CD4-positive, alpha-beta T cell treated with Interleukin-12 subunit alpha and Interleukin-12 subunit beta, for 1 hour (primary cell): Measurements from ENCODE around the gene KIF19.

Experiments used
- DNase-seq: peaks from one replicate; pipeline ENCODE4 v3.0.0-alpha.2; 2020

KIF19 gene

DNA sequence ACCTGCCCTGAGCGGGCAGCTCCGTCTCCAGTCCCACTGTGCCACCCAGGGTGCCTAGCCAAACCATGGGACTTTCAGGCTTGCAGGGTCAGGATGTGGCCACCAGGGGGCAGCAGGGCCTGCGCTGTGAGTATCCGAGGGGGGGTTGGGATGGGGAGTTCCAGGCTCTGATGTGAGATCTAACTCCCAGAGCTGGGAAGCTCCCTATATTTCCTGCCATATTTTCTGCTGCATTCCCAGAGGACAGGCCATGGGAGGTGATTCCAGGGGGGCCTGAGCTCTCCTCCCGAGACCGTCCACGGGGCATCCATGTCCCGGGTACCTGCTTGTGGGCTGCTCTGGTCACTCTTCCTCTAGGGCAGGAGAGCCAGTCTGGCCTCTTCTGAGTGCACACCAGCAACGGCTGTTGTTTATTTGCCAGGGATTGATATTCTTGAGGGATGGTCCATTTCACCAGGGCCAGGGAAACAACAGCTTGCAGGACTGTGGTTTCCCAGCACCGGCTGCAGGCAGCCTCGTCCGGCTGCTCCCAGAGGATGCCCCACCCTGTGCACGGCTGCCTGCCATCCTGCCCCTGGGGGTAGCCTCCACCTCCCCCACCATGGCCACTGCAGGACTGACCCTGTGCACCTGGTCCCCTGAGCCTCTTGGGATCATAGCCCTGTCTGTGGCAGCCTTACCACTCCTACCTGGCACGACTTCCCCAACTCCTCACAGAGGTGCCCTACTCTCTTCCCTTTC lies 42.5 kb downstream of the KIF19 start:
- peak; percentile 76 for DNase-seq

DNA sequence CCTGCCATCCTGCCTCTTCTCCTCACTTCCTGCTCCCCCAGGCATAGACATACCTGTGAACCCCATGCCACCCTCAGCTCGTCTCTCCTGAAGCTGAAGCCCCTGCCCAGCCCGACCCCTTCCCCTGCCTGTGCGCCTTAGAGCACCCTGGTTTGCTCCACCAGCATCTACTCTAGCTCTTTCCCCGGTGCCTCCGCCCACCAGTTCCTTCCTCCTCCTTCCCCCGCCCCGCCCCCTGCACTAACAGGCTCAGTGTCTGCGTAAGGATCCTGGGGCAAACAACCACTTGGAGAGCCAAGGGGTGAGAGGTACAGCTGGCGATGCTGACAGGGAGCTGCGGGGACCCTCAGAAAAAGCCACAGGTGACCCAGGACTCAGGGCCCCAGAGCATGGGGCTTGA lies 43.2 kb downstream of the KIF19 start:
- peak; percentile 59 for DNase-seq

DNA sequence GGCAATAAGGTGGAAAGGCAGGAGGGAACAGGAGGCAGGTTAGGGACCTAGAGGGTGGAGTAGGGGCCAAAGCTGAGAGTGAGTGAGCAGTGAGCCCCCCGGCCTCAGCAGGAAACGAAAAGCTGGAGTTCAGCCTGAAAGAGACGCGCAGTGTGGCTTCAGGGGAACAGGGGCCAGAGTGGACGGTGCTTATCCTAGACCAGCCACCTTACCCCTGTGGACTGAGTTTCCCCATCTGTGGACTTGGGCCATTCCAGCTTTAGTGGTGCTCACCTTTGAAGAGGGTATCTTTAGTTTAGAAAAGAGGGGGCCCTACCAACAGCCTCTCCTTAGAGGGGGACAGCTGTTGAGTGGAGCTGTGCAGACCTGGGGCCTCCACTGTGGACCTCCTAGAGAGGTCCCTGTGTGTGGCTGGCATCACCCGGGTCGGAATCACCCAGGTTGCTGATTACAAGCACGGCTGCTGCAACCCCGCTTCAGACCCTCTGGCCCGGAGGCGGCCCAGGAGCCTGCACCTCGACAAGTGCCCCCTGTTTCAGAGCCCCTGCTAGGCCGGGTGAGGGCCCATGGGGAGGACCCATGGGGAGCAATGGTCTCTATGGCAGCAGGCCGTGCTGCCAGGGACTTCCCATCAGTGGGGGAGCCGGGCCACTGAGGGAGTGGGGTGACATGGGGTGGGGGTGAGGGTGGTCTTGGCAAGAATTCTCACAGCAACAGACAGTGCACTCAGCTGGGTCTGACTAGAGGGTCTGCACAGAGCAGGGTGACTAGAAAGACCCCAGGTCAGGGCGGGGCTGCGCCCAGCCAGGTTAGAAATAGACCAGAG lies 43.9 kb downstream of the KIF19 start:
- no peak for DNase-seq

DNA sequence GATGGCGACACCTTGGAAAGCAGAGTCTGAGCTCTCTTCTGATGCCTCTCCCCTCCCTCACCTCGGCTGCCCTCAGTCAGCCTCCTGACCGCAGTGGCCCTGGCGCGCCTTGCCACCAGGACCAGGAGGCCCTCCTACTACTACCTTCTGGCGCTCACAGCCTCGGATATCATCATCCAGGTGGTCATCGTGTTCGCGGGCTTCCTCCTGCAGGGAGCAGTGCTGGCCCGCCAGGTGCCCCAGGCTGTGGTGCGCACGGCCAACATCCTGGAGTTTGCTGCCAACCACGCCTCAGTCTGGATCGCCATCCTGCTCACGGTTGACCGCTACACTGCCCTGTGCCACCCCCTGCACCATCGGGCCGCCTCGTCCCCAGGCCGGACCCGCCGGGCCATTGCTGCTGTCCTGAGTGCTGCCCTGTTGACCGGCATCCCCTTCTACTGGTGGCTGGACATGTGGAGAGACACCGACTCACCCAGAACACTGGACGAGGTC lies 45.7 kb downstream of the KIF19 start:
- DNase-seq = no peak

DNA sequence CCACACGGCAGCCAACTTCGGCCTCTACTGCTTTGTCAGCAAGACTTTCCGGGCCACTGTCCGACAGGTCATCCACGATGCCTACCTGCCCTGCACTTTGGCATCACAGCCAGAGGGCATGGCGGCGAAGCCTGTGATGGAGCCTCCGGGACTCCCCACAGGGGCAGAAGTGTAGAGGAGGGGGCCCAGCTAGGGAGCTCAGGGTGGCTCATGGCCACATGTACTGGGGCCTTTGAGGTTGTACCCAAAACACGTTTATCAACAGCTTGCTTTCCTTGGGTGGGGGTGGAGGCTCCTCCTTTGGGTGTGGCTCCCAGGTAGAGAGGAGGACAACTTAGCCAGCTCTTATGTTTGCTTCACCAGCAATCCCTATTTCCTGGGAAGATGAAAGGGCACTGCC lies 46.4 kb downstream of the KIF19 start:
- no peak for DNase-seq

DNA sequence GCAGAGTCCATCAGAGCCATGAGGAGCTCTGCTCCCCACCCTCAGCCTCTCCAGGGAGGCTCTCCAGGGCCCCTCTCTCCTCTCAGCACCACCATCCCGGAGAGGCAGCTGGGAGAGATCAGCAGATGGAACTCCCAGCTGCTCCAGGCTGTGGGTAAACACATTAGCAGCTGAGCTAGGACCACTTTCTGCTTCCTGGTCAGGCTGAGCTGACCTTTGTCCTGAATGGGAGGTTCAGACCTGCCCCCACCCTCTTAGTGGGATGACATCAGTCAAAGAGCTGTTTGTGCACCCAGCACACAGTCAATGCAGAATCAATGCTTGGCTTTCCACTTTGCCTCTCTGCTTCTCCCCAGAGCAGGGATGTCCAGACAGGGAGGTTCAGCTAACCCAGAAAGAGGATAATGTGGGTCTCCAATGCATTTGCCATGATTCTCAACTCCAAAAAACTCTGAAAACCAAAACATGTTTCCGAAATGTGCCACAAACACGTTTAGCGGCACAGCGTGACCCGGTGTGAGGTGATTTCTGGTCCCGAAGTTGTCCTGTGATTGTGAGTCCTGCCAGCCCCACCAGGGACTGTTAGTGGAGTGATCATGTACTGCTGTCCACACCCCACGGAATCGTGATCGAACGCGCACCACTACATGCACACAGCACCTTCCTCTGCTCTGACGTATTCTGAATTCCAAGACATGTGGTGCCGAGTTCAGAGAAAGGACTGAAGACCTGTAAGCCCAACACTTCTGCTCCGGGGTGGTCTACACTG lies 48.0 kb downstream of the KIF19 start:
- DNase-seq = no peak

DNA sequence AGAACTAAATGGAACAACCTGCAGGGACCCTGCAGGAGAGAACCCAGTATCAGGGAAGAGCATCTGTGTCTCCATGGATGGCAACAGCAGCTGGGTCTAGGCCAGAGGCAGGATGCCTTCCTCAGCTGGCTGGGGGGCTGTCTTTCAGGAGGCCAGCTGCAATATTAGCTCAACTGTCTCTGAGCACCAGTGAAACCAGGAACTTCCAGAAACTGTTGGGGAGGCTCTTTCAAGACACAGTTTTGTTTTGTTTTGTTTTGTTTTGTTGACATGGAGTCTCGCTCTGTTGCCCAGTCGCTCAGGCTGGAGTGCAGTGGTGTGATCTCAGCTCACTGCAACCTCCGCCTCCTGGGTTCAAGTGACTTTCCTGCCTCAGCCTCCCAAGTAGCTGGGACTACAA lies 48.8 kb downstream of the KIF19 start:
- no peak for DNase-seq

DNA sequence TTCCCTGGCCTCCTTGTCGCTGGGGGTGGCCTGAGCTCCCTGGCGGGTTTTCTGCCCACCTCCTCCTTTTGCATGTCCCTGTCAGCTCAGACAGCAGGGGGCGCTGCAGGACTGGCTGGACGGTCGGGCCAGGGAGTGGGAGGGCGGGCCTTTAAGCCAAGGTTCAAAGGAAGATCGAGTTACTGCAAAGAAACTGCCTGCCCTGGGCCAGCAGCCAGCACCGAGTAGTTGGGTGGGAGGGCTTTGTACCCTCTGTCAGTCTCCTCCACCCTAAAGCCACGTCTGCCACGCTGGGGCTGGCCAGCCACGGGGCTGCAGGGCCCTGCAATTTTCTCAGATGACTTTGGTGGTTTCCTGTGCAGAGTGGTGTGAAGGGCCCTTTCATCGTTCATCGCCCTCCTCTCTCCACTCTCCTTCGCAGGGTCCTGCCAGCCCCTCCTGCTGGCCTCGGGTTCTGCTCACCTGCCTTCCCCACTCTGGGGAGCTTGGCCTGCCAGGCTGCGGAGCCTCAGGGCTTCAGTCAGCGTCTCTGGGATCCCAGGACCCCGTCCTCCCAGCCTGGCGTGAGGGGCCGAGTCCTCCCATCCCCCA lies 53.6 kb downstream of the KIF19 start:
- peak; percentile 90 for DNase-seq

DNA sequence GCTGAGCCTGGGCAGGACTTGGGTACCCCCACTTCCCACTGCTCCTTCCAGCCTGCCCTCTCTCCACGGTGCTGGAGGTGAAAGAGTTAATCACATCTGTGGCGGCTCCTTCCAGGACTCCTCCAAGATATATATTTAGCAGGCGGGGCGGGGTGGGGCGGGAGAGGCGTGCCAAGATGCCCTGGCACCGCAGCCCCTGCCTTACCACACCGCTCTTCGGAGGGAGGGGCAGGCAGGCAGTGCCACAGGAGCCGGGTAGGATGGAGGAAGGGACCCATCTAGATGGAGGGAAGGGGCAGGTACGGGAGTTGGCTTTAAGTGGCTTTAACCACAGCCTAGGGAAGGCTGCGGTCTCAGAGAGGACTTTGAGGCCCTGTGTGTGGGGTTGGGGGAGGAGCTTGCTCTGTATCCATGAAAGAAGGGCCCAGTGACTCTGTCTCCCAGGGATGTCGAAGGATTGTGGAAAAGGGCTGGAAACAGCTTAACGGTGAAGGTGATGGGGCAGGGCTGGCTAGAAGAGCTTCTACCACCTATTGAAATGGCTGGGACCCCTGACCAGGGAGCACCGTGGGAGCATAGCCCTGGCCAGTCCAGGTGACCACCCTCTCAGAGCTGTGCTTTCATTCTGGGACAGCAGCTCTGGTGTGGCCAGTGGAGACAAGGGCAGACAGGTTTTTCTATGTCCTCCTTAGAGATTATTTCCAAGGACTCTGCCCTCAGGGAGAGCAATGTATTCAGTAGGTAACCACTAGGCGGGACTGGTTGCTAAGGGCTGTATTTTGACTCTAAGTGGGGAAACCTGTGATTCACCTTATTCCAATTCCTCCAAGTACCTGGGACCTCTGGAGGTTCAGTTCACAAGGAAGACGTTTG lies 54.3 kb downstream of the KIF19 start:
- DNase-seq = no peak

DNA sequence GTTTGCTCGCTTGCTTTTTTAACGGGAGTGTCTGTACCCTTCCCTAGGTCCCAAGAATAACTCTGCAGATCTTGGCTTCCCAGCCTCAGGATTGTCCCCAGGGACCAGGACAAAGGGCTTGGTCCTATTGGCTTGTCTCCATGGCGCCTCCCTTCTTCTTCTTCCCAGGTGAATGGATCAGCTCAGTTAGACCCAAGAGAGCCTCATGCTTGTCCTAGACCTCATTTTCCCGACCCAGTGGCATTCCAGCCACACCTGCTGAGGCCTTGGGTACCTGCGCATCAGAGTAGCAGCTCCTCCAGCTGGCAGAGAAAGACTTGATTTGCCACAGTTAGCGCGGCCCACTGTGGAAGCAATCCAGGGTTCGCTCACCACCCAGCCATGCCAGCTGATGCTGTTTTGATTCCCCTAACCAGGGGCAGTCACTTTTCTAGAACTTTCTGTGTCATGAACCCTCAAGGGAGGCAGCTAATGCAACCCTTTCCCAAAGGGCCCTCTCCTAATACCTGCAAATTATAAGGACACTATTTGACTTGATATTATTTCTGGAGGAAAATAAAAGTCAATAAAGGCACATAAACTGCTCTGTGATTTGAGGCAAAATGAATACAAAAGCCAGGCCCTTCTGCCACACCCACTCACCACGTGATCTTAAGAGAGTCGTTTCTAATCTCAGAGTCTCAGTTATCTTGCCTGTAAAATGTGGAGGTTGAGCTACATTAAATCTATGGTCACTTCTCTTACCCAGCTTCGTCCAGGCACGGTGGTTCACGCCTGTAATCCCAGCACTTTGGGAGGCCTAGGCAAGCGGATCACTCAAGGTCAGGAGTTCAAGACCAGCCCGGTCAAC lies 55.2 kb downstream of the KIF19 start:
- DNase-seq = no peak

DNA sequence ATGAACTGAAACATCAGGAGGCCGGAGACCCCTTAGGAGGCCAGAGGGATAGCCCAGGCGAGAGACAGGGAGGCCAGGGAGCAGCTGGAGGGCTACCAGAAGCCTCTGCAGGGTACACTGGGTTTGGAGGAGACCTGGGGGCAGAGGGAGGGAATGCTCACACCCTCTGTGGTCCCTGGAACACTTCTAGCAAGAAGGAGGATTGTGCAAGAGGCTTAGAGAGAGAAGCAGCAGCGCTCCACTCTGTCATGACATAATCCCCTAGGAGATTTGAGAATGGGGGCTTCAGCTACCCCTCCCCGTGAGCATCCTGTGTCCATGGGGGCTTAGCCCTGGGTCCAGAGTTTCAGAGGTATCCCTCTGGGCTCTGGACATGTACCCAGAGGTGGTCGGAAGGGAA lies 57.1 kb downstream of the KIF19 start:
- DNase-seq = no peak

DNA sequence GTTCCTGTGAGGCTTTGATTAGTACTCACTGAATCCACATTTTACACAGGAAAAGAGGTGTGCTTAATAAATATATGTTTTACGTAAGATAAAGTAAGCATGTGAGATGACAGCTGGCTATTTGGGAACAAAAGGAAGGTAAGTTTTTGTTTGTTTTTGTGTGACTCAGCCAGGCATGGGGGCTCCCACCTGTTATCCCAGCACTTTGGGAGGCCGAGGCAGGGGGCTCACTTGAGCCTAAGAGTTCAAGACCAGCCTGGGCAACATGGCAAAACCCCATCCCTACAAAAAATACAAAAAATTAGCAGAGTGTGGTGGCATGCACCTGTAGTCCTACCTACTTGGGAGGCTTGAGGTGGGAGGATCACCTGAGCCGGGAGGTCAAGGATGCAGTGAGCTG lies 59.2 kb downstream of the KIF19 start:
- no peak for DNase-seq

DNA sequence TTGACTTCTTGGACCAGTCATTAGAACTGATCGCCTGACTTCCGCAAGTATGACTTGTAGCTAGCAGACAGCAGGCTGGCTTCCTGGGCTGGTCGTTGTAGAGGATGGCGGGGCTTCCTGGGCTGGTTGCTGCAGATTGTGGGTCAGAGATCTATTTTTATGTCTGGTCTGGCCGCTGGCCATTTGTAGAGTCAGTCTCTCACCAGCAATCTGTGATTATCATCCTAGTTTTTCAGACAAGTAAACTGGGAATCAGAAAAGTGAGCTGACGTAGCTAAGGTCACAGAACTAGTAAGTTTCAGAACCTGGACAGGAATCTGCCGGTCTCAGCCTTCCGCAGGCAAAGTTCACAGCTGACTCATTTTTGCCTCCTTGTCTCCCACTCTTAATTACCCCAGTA lies 60.4 kb downstream of the KIF19 start:
- DNase-seq = no peak

DNA sequence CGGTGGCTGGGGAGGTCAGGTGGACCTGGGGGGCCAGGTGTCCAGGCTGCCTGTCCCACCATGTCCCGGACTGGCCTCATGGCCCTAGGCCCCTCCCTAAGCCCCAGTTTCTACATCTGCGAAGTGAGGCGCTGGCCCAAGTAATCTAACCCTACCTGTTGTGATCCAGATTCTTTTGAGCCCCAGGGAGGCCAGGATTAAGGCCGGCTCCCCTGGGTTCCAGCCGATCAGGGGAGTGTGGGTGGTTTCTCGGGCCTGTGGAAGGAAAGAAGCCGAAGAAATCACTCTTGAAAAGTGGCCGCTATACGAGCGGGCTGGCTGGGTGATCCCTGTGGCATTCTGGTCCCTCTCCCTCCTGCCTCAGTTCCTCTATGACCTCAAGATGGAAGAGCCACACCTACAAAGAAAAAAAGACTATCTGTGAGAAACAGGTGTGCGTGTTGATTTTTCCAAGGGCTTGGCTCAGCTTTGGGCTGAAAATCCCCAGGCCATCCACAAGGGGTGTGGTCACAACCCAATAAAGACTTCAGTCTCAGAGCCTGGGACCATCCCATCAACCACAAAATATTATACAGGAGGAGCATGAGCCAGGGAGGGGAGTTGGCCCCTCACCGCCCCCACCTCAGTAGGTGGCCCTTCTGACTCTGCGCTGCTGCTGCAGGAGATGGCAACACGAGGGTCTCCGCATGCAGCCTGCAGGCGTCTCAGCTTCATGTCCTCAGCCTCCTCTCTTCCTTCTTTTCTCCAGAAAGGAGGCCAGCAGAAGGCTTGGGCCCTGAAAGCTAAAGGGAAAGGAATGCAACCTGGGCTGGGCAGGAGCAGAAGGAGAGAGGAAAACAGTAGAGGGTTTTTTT lies 61.6 kb downstream of the KIF19 start:
- DNase-seq = no peak

DNA sequence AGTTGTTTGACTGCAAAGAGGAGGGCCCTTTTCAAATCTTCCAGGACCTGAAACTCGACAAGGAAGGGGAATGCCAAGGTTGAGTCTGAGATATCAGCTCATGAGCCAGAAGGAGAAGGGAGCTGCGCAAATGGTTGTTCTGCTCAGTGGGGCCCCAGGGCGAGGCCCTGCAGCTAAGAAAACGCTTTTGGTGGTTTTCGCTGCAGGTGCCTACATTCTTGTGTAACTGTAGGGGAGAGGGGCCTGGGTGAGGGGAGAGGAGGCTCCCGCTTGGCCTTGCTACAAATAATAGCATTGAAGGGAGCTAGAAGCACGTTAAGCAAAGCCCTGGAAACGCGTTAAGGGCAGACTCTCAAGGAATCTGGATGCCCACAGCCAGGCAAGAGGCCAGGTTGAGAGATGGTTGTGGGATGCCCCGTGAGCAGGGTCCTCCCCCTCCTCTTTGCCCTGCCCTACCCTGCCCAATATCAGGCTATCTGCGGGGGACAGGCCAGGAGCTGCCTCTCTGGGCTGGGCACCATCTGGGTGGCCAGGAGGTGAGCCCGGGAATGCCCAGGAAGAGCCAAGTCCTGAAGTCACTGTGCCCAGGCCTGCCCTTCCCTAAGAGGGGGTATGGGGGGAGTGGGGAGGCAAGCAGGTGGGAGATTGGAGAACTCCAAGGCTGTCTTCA lies 63.2 kb downstream of the KIF19 start:
- DNase-seq = no peak

DNA sequence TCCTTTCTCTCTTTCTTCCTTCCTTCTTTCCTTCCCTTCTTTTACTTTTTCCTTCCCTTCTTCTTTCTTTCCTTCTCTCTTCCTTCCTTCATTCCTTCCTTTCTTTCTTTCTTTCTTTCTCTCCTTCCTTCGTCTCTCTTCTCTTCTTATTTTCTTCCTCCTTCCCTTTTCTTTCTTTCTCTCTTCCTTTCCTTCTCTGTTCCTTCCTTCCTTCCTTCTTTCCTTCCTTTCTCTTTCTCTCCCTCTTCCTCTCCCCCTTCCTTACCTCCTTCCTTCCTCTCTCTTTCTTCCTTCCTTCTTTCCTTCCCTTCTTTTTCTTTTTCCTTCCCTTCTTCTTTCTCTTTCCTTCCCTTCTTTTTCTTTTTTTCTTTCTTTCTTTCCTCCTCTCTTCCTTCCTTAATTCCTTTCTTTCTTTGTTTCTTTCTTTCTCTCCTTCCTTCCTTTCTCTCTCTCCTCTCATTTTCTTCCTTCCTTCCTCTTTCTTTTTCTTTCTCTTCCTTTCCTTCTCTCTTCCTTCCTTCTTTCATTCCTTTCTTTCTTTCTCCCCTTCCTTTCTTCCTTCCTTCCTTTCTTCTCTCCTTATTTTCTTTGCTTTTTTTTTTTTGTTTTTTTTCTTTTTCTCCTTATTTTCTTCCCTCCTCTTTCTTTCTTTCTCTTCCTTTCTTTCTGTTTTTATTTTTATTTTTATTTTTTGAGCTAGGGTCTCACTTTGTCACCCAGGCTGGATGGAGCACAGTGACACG lies 64.1 kb downstream of the KIF19 start:
- no peak for DNase-seq

DNA sequence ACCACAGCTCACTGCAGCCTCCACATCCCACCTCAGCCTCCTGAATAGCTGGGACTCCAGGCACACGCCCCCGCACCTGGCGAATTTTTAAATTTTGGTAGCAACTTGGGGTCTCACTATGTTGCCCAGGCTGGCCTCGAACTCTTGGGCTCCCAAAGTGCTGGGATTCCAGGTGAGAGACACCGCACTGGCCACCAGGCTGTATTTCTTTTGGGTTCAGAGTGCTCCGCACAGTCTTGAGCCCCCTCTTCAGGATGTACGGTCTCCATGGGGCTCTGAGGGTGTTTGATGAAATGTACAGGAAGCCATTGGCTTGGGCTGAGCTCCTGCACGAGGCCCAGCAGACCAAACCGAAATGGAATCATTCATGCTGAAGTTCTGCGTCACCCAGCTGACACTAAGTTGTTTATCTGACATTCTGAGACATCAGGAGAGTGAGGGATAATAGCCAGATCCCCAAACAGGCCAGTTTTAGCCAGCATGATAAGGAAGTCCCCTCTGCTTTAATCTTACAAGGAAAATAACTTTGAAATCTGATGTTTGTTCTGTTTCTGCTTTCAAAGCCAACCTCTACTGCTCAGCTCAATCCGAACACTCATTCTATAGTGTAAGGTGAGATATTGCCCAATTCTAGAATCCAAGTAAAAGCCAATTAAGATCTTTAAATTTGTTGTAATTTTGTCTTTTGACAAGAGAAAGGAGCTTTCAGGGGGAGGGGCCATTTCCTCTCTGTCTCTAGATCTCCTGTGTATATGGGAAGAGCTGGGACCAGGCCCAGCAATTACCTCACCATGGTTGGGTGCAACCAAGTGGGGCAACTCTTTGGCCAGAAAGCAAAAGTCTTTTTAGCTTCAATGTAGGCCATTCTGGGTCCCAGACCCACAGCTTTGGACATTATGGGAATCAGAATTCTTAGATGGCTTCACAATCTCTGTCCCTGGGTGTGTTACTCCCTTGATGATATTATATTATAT lies 64.9 kb downstream of the KIF19 start:
- DNase-seq = no peak

DNA sequence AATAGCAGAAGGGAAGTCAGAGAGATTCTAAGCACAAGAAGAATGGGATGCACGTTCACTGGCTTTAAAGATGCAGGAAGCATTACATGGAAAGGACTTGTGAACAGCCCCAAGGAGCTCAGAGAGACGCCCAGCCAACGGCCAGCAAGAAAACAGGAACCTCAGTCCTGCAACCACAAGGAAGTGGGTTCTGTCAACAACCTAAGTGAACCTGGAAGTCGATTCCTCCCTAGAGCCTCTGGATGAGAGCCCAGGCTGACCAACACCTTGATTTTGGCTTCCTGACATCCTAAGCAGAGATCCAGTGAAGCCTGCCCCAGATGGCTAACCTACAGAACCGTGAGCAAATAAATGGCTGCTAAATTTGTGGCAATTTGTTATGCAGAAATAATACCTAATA lies 65.7 kb downstream of the KIF19 start:
- no peak for DNase-seq
